DLD1 (cell line): ENCODE measurements around the gene ESRRB.
"Not testable (repeated sequence)": the region's sequence is repeated elsewhere in the genome, so short reads cannot be mapped to it uniquely, and the experiment has no call there.

ENCODE experiments used
- in situ Hi-C: cut with HindIII; loops from 2 replicates; pipeline ENCODE4 v1.10.0; 2017; ENCODE audit warnings: low sequenced_read_pairs

ESRRB gene

GRCh38 chr14:76536636-76537035, 160.7 kb downstream of the ESRRB start:
- in situ Hi-C loops, result not testable (repeated sequence)

GRCh38 chr14:76537906-76538647, 162.1 kb downstream of the ESRRB start:
- in situ Hi-C loops, result no loop called here

GRCh38 chr14:76538648-76539008, 162.7 kb downstream of the ESRRB start:
- in situ Hi-C loops, result no loop called here

GRCh38 chr14:76539130-76539529, 163.2 kb downstream of the ESRRB start:
- in situ Hi-C loops, result no loop called here

GRCh38 chr14:76541594-76542219, 165.8 kb downstream of the ESRRB start:
- in situ Hi-C loops, result no loop called here

- in situ Hi-C loops, result no loop called here
Measured at GRCh38 chr14:76546426-76547221, 170.7 kb downstream of the ESRRB start.

- in situ Hi-C loops, result no loop called here
Measured at GRCh38 chr14:76547831-76548230, 171.9 kb downstream of the ESRRB start.

GRCh38 chr14:76550534-76550933, 174.6 kb downstream of the ESRRB start:
- in situ Hi-C loops, result no loop called here

- in situ Hi-C loops, result no loop called here
Measured at GRCh38 chr14:76551116-76551515, 175.2 kb downstream of the ESRRB start.
